BLaER1 treated with 17β-estradiol and CSF1 and Interleukin-3, amounts not matched to agents 10 nM and 100 nM (cell line): ENCODE data around the gene EGR1.
"Not testable (repeated sequence)": the region's sequence is repeated elsewhere in the genome, so short reads cannot be mapped to it uniquely, and the experiment has no call there.

Experiments
- H3K27ac ChIP-seq, 11 experiments: shearing (Covaris generic); formaldehyde crosslinking; 2 replicates each; pipeline ENCODE4 v1.8.1; 2022
- H3K27me3 ChIP-seq, 11 experiments: shearing (Covaris generic); formaldehyde crosslinking; 2 replicates each; pipeline ENCODE4 v1.8.1; 2022
- H3K36me3 ChIP-seq, 11 experiments: shearing (Covaris generic); formaldehyde crosslinking; 2 replicates each; pipeline ENCODE4 v1.8.1; 2022
- H3K4me1 ChIP-seq, 10 experiments: shearing (Covaris generic); formaldehyde crosslinking; 2 replicates each; pipeline ENCODE4 v1.8.1; 2022
- H3K4me2 ChIP-seq, 11 experiments: shearing (Covaris generic); formaldehyde crosslinking; 2 replicates each; pipeline ENCODE4 v1.8.1; 2022
- H3K4me3 ChIP-seq, 10 experiments: shearing (Covaris generic); formaldehyde crosslinking; 2 replicates each; pipeline ENCODE4 v1.8.1; 2022
- H3K9ac ChIP-seq, 11 experiments: shearing (Covaris generic); formaldehyde crosslinking; 2 replicates each; pipeline ENCODE4 v1.8.1; 2022
- H3K9me3 ChIP-seq, 11 experiments: shearing (Covaris generic); formaldehyde crosslinking; replicated peaks in 1 of 11; 2 replicates each; pipeline ENCODE4 v1.8.1; 2022
- H4K20me1 ChIP-seq, 11 experiments: shearing (Covaris generic); formaldehyde crosslinking; 2 replicates each; pipeline ENCODE4 v1.8.1; 2022
- Cebpa-rat ChIP-seq, 11 experiments: shearing (Covaris generic); IDR thresholded peaks; 2 replicates each; pipeline ENCODE4 v1.8.1; 2022

Gene EGR1

DNA sequence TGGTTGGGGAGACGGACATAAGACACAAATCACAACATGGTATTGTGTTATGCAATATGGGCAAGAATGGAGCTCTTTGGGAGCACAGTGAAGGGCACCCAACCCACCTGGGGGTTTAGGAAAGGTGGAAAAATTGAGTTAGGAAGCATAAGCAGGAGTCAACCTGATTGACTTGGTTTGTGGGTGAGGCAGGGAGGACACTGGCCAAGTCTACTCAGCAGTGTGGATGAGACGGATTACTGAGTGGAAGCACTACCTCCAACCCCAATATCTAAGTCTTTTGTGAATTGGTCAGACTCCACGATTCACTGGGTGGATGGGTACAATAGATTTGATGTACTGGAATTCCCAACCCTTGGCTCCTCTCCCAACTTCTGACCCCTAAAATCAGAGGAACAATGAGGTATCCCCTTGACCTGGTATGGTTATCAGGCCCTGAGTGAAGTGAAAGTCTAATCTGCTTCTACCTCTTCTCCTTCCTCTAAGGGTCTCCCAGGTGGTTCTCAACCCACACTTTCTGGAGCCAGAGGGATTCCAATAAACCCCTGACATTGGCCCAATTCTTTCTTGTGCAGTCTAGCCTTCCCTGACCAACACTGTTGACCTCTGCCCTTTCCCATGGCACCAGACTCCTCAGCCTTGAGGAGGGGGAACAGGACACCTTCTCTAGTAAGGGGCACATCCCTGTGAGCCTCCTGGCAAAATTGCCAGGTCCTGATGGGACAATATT is 5.2 kb downstream of the EGR1 start:
- TF ChIP-seq Cebpa-rat (IDR thresholded peaks at IDR 0.05) = no peak
- no peak overlapping the region for H3K27ac ChIP-seq
- H3K27me3 ChIP-seq = peaks cover 0 to 16% (median 0%) of the 10 kb centered on the region in 11 experiments; a peak in 5 of 22 replicates
- no peak overlapping the region for H3K9ac ChIP-seq
- peaks cover 24 to 38% (median 32%) of the 10 kb centered on the region in 10 experiments for H3K4me1 ChIP-seq
- H3K4me2 ChIP-seq = 0 out of 22 replicates have a peak overlapping the region, but pooled peaks of 2 of the 11 experiments have one; percentile 93 to 98
- H3K4me3 ChIP-seq = no peak overlapping the region
- H4K20me1 ChIP-seq = peaks cover 35 to 60% (median 54%) of the 10 kb centered on the region in 11 experiments
- H3K36me3 ChIP-seq = peaks cover 13 to 37% (median 31%) of the 10 kb centered on the region in 11 experiments
- peaks cover 0 to 8% (median 0%) of the 10 kb centered on the region in 11 experiments; a peak in 1 of 22 replicates for H3K9me3 ChIP-seq

DNA sequence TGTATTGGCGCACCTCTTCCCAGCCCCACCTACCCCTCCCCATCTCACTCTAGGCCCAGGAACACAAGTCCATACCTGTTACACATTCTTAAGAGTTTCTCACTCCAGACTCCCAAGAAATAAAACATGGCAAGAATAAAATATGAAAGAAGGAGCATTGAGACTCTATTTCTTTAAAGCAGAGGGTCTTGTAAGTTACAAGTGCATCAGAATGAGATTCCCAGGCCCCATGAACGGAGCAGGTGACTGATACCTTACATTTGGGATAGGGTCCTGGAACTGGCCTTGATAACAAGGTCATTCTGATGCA is 5.7 kb downstream of the EGR1 start:
- H3K9me3 ChIP-seq = peaks cover 0 to 4% (median 0%) of the 10 kb centered on the region in 11 experiments; a peak in 1 of 22 replicates
- peaks cover 24 to 36% (median 30%) of the 10 kb centered on the region in 10 experiments for H3K4me1 ChIP-seq
- no peak for TF ChIP-seq Cebpa-rat (IDR thresholded peaks at IDR 0.05)
- peaks cover 0 to 12% (median 0%) of the 10 kb centered on the region in 11 experiments; a peak in 5 of 22 replicates for H3K27me3 ChIP-seq
- no peak overlapping the region for H3K27ac ChIP-seq
- peaks cover 29 to 54% (median 49%) of the 10 kb centered on the region in 11 experiments for H4K20me1 ChIP-seq
- no peak overlapping the region for H3K4me3 ChIP-seq
- no peak overlapping the region for H3K9ac ChIP-seq
- peaks cover 13 to 36% (median 30%) of the 10 kb centered on the region in 11 experiments for H3K36me3 ChIP-seq
- H3K4me2 ChIP-seq = no peak overlapping the region

GRCh38 chr5:138472353-138472752 is 7.1 kb downstream of the EGR1 start:
- no peaks in the 10 kb centered on the region for H3K27me3 ChIP-seq
- H3K9me3 ChIP-seq = no peaks in the 10 kb centered on the region
- H3K4me3 ChIP-seq = no peak overlapping the region
- peaks cover 16 to 41% (median 35%) of the 10 kb centered on the region in 11 experiments for H4K20me1 ChIP-seq
- H3K36me3 ChIP-seq = peaks cover 3 to 24% (median 17%) of the 10 kb centered on the region in 11 experiments
- TF ChIP-seq Cebpa-rat (IDR thresholded peaks at IDR 0.05) = no peak
- H3K4me2 ChIP-seq = no peak overlapping the region
- H3K27ac ChIP-seq = no peak overlapping the region
- H3K9ac ChIP-seq = no peak overlapping the region
- H3K4me1 ChIP-seq = peaks cover 16 to 29% (median 22%) of the 10 kb centered on the region in 10 experiments

GRCh38 chr5:138473151-138473550 is 7.9 kb downstream of the EGR1 start:
- H3K9ac ChIP-seq, H3K27ac ChIP-seq, H3K27me3 ChIP-seq, H3K4me3 ChIP-seq, H3K9me3 ChIP-seq, H3K4me2 ChIP-seq: not testable (repeated sequence)
- peaks cover 0 to 16% (median 9%) of the 10 kb centered on the region in 11 experiments; a peak in 18 of 22 replicates for H3K36me3 ChIP-seq
- H3K4me1 ChIP-seq = peaks cover 8 to 21% (median 14%) of the 10 kb centered on the region in 10 experiments
- H4K20me1 ChIP-seq = peaks cover 8 to 33% (median 27%) of the 10 kb centered on the region in 11 experiments; a peak in 19 of 22 replicates

- H3K4me1 ChIP-seq = peaks cover 0 to 9% (median 6%) of the 10 kb centered on the region in 10 experiments; a peak in 11 of 20 replicates
- no peak overlapping the region for H3K4me3 ChIP-seq
- no peak overlapping the region for H3K27ac ChIP-seq
- no peaks in the 10 kb centered on the region for H3K9me3 ChIP-seq
- no peaks in the 10 kb centered on the region for H4K20me1 ChIP-seq
- TF ChIP-seq Cebpa-rat (IDR thresholded peaks at IDR 0.05) = no peak
- peak overlapping the region in 1 of 11 experiments; percentile 49; a peak in 1 of 22 replicates for H3K4me2 ChIP-seq
- no peaks in the 10 kb centered on the region for H3K36me3 ChIP-seq
- H3K27me3 ChIP-seq = no peaks in the 10 kb centered on the region
- H3K9ac ChIP-seq = no peak overlapping the region
These were observed 11.6 kb downstream of the EGR1 start for GRCh38 chr5:138476918-138477317.

DNA sequence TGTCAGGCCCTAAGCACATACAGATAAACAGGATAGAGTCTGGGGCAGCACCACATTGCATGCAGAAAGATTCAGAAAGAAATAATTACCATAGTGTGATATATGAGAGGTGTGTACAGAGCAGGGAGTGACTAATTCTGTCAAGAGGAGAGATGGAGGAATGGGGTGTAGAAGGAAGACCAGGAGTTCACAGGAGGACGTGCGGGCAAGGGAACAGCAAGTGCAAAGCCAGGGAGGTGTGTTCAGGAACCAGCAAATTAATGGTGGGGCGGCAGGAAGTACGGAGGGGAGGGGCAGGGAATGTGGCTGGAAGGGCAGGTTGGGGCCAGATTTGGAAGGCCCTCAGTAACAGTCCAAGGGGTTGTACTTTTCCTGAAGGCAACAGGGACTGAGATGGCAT is 17.4 kb downstream of the EGR1 start:
- H3K9me3 ChIP-seq = no peaks in the 10 kb centered on the region
- no peak for TF ChIP-seq Cebpa-rat (IDR thresholded peaks at IDR 0.05)
- no peak overlapping the region for H3K27ac ChIP-seq
- H3K27me3 ChIP-seq = no peaks in the 10 kb centered on the region
- H3K36me3 ChIP-seq = no peaks in the 10 kb centered on the region
- H3K4me2 ChIP-seq = no peak overlapping the region
- H3K4me1 ChIP-seq = peaks cover 0 to 24% (median 17%) of the 10 kb centered on the region in 10 experiments; a peak in 16 of 20 replicates
- H4K20me1 ChIP-seq = no peaks in the 10 kb centered on the region
- H3K9ac ChIP-seq = no peak overlapping the region
- no peak overlapping the region for H3K4me3 ChIP-seq

GRCh38 chr5:138488481-138488945 is 23.2 kb downstream of the EGR1 start:
- TF ChIP-seq Cebpa-rat (IDR thresholded peaks at IDR 0.05) = no peak
- no peaks in the 10 kb centered on the region for H3K9me3 ChIP-seq

DNA sequence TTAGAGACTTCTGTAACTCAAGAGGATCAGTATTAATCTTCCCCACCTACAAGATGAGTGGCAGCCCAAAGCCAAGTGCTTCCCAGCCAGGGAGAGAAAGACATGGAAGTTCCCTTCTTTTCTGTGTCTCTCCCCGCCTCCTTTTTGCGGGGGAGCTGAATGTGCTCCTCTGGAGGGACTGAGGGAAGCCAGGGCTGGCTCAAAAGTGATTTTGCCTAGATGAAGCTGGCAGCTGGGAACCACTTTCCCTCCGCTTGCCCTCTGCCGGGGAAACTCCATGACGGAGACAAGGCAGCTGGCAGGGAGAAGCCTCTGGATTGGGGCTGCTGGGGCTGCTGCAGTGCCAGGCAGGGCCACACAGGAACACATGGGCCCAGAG is 24.4 kb downstream of the EGR1 start:
- H3K27me3 ChIP-seq = peaks cover 0 to 8% (median 0%) of the 10 kb centered on the region in 11 experiments; a peak in 2 of 22 replicates
- peaks cover 30 to 90% (median 74%) of the 10 kb centered on the region in 10 experiments for H3K4me1 ChIP-seq
- no peak overlapping the region; a peak in 1 of 22 replicates for H3K9ac ChIP-seq
- no peak for TF ChIP-seq Cebpa-rat (IDR thresholded peaks at IDR 0.05)
- H3K27ac ChIP-seq = no peak overlapping the region
- no peaks in the 10 kb centered on the region for H3K9me3 ChIP-seq
- H3K4me3 ChIP-seq = no peak overlapping the region
- no peaks in the 10 kb centered on the region for H3K36me3 ChIP-seq
- H4K20me1 ChIP-seq = no peaks in the 10 kb centered on the region
- H3K4me2 ChIP-seq = peak overlapping the region in 5 of 11 experiments; percentile 66 to 98 (median 98); a peak in 10 of 22 replicates

More at GRCh38 chr5:138488481-138488945, 23.2 kb downstream of the EGR1 start:
- Histone ChIP-seq H3K9ac (no peak overlapping the region), H3K27me3 (peaks cover 0 to 8% (median 0%) of the 10 kb centered on the region in 11 experiments; a peak in 2 of 22 replicates), H3K36me3 (no peaks in the 10 kb centered on the region), H3K4me1 (peaks cover 25 to 79% (median 63%) of the 10 kb centered on the region in 10 experiments), H3K4me3 (no peak overlapping the region), H3K4me2 (peak overlapping the region in 8 of 11 experiments; percentile 35 to 98 (median 81); a peak in 12 of 22 replicates), H3K27ac (peak overlapping the region in 2 of 11 experiments; percentile 65 to 68; a peak in 3 of 22 replicates), H4K20me1 (no peaks in the 10 kb centered on the region)

DNA sequence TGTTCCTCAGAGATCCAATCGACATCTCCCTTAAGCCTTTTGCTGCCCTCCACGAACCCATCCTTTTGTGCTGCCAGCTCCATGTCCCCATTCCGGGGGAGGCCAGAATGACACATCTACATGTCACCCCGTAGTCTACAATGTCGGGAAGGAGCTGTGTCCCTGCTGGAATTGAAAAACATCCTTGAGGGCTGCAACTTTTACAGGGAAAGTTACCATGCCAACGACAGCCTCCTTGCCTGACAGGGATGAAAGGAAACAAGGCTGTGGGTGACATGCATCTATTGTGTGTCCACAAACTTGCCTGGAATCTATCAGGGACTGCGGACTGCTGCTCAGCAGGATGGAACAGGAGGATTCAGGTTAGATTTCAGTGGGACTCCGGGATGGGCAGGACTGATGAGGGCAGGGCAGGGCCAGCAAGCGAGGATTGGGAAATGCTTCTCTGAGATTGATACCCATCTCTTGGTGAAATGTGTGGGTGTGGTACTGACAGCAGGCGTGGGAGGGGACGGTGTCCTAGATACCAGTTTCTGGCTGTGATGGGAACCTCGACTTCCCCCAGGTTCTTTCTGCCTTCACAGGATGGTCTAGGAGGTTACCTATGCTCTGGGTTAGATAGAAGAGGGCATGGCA is 25.5 kb downstream of the EGR1 start:
- peaks cover 30 to 85% (median 74%) of the 10 kb centered on the region in 10 experiments for H3K4me1 ChIP-seq
- H3K27ac ChIP-seq = peak overlapping the region in 2 of 11 experiments; percentile 82 to 92; a peak in 2 of 22 replicates
- peaks cover 0 to 8% (median 0%) of the 10 kb centered on the region in 11 experiments; a peak in 2 of 22 replicates for H3K27me3 ChIP-seq
- H3K4me2 ChIP-seq = peak overlapping the region; percentile 96 to 99 (median 98)
- no peaks in the 10 kb centered on the region for H3K36me3 ChIP-seq
- H4K20me1 ChIP-seq = no peaks in the 10 kb centered on the region
- no peaks in the 10 kb centered on the region for H3K9me3 ChIP-seq
- peak overlapping the region in 8 of 11 experiments; percentile 86 to 94 (median 89); a peak in 9 of 22 replicates for H3K9ac ChIP-seq
- H3K4me3 ChIP-seq = peak overlapping the region in 6 of 10 experiments; percentile 70 to 86 (median 79); a peak in 9 of 20 replicates
- no peak for TF ChIP-seq Cebpa-rat (IDR thresholded peaks at IDR 0.05)
